ENCODE measurements around the gene MFRP. TPM values are rescaled to one million over a fixed set of nuclear protein-coding genes. Genes with fewer than 3 reads are reported as not detected.

MFRP gene
- total RNA-seq, 1 donor from 2014 or later, result not detected

DNA sequence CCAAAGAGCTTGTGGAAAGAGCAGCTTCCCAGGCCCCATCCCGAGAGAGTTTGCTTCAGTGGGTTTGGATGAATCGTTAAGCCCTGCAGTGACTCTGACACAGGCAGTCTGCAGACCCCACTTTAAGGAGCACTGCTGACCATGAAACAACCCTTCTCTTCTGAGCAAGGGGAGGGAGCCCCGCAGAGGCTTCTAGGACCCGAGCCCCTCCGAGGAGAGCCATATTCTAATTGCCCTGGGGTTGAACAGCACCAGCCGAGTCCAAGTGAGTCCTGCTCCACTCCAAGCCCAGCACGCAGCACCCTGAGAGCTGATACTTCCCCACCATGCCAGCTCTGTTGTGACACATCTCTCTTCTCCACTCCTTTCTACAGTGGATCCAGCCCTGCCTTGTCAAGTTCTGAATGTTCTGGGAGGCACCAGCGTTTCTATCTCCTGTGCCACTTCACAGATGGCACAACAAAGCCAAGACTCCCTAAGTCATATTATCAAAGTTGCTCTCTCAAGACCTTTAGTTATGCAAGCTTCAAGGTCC, 24.6 kb upstream of the MFRP start:
- TF ChIP-seq CTCF (conservative IDR thresholded peaks at IDR 0.05), result no peak
- peaks cover 54% of the 10 kb centered on the region for H3K4me1 Mint-ChIP-seq

GRCh38 chr11:119370486-119371046, 24.1 kb upstream of the MFRP start:
- DNase-seq (ENCODE audit: low read depth, low spot score), result no peak
- no peak overlapping the region for H3K4me3 Mint-ChIP-seq
- H3K36me3 Mint-ChIP-seq (ENCODE audit: low read depth), result no peaks in the 10 kb centered on the region
- H3K4me1 Mint-ChIP-seq, result peaks cover 49% of the 10 kb centered on the region
- H3K27ac Mint-ChIP-seq (ENCODE audit: unreplicated experiment), result no peak overlapping the region
- H3K27me3 Mint-ChIP-seq (ENCODE audit: low read depth), result peaks cover 18% of the 10 kb centered on the region
- no peak for TF ChIP-seq CTCF (conservative IDR thresholded peaks at IDR 0.05)
- no peaks in the 10 kb centered on the region for H3K9me3 Mint-ChIP-seq

More for the DNA sequence above, 24.6 kb upstream of the MFRP start:
- Mint-ChIP-seq H3K27me3 (ENCODE audit: low read depth) (peaks cover 13% of the 10 kb centered on the region), H3K9me3 (no peaks in the 10 kb centered on the region), H3K27ac (ENCODE audit: unreplicated experiment) (peak overlapping the region; percentile 72), H3K36me3 (ENCODE audit: low read depth) (no peaks in the 10 kb centered on the region), H3K4me3 (no peak overlapping the region)
- DNase-seq (ENCODE audit: low read depth, low spot score), result no peak

DNA sequence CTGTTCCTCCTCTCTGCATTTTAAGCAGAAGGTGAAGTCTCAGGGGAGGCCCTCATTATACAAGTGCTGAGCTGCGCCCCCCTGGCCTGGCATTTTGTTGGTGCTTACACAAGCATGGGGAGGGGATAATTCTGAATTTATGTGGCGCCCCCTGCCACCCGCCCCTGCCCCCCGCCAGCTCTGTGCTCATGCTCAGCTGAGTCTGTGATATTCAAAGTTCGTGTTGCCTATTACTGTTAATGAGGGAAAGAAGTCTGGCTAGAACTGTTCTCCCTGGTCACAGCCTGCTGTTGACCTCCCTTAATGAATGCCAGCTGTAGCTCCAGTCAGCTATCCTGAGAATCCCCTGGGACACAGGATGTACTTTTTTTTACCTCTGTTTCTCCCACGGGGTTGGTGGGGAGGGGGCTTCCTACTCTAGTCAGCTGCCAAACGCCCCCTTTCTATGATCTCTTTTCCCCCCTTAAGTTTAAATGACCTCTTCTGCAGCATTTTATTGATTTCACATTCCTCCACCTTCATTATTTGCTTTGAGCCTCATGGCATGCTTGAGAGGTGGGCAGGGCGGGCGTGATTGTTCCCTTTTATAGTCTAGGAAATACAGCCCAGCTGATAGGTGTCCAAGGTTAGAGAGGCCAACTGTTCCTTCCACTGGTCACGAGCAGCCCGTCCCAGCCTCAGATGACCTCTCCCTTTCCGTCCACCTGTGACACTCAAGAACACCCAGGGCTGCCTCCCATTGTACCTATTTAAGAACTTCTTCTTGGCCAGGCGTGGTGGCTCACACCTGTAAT, 22.8 kb upstream of the MFRP start:
- no peak for DNase-seq (ENCODE audit: low read depth, low spot score)
- Mint-ChIP-seq H3K27me3 (ENCODE audit: low read depth) (peaks cover 30% of the 10 kb centered on the region), H3K9me3 (no peaks in the 10 kb centered on the region)

GRCh38 chr11:119368121-119369034, 21.9 kb upstream of the MFRP start:
- Mint-ChIP-seq H3K27me3 (ENCODE audit: low read depth) (peaks cover 31% of the 10 kb centered on the region), H3K27ac (ENCODE audit: unreplicated experiment) (no peak overlapping the region), H3K4me3 (no peak overlapping the region), H3K4me1 (peaks cover 41% of the 10 kb centered on the region), H3K9me3 (no peaks in the 10 kb centered on the region), H3K36me3 (ENCODE audit: low read depth) (no peaks in the 10 kb centered on the region)
- no peak for DNase-seq (ENCODE audit: low read depth, low spot score)
- no peak for TF ChIP-seq CTCF (conservative IDR thresholded peaks at IDR 0.05)

More for the DNA sequence above, 22.8 kb upstream of the MFRP start:
- H3K4me1 Mint-ChIP-seq, result peaks cover 47% of the 10 kb centered on the region
- H3K36me3 Mint-ChIP-seq (ENCODE audit: low read depth), result no peaks in the 10 kb centered on the region
- no peak overlapping the region for H3K27ac Mint-ChIP-seq (ENCODE audit: unreplicated experiment)
- TF ChIP-seq CTCF (conservative IDR thresholded peaks at IDR 0.05), result no peak
- H3K4me3 Mint-ChIP-seq, result no peak overlapping the region

DNA sequence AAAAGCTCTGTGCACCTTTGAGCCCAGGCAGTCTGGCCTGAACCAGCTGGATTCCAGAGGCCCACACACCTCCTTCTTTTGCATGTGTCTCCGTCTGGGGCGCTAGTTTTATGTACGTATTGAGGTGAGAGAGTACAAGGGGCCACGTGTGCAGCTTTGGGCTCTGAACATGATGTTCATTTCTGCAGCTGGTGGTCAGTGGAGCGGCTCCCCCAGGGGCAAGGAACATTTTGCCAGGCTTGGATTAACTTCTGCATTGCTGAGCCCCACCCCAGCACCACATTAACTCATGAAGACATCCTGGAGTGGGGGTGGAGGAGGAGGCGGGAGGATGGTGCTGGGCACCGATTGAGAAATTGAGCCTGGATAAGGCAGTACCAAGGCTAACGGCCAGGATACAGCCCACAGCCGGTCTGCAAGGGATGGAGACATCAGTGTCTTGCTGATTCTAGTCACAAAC, 21.2 kb upstream of the MFRP start:
- peaks cover 37% of the 10 kb centered on the region for H3K27me3 Mint-ChIP-seq (ENCODE audit: low read depth)
- no peak overlapping the region for H3K4me3 Mint-ChIP-seq
- no peak overlapping the region for H3K27ac Mint-ChIP-seq (ENCODE audit: unreplicated experiment)
- H3K36me3 Mint-ChIP-seq (ENCODE audit: low read depth), result no peaks in the 10 kb centered on the region
- TF ChIP-seq CTCF (conservative IDR thresholded peaks at IDR 0.05), result no peak
- no peak for DNase-seq (ENCODE audit: low read depth, low spot score)
- no peaks in the 10 kb centered on the region for H3K9me3 Mint-ChIP-seq
- H3K4me1 Mint-ChIP-seq, result peaks cover 41% of the 10 kb centered on the region

Measured in neural crest cell (in vitro differentiated cells).